HepG2 (cell line): ENCODE data around the gene ISG20L2. TPM values are rescaled to one million over a fixed set of nuclear protein-coding genes. Genes with fewer than 3 reads are reported as not detected.

Source experiments
- E2F1 ChIP-seq: sonication (generic); formaldehyde crosslinking; IDR thresholded peaks from 2 replicates; pipeline ENCODE4 v1.5.0; 2020; ENCODE audit warnings: missing genetic modification reagents
- GTF2F1 ChIP-seq: fragments of 150-350 bp; IDR thresholded peaks from 2 replicates; pipeline ENCODE4 v1.6.1; 2014; ENCODE audit warnings: low read length
- HNF1A ChIP-seq, 2 experiments: sonication (generic) in 1 of 2; formaldehyde crosslinking in 1 of 2; IDR thresholded peaks; 2 replicates each; pipeline versions ENCODE4 v1.4.0 to v1.6.1; 2016 to 2020; ENCODE audit warnings: borderline replicate concordance in 1 of 2, low read depth in 1 of 2, mild to moderate bottlenecking in 1 of 2, missing genetic modification reagents in 1 of 2
- NAIF1 ChIP-seq: sonication (generic); formaldehyde crosslinking; IDR thresholded peaks from 2 replicates; pipeline ENCODE4 v1.5.0; 2020; ENCODE audit warnings: mild to moderate bottlenecking, missing genetic modification reagents, borderline replicate concordance
- NR0B2 ChIP-seq: sonication (generic); formaldehyde crosslinking; IDR thresholded peaks from 2 replicates; pipeline ENCODE4 v1.4.0; 2020; ENCODE audit warnings: mild to moderate bottlenecking, missing genetic modification reagents
- PCBP1 ChIP-seq: fragments of 200-400 bp; formaldehyde crosslinking; IDR thresholded peaks from 2 replicates; pipeline ENCODE4 v1.6.1; 2017; ENCODE audit warnings: mild to moderate bottlenecking, low read depth, low read length, borderline replicate concordance
- PHF8 ChIP-seq: sonication (generic); formaldehyde crosslinking; IDR thresholded peaks from 2 replicates; pipeline ENCODE4 v1.5.0; 2020; ENCODE audit warnings: missing genetic modification reagents
- RBFOX2 ChIP-seq: fragments of 200-400 bp; formaldehyde crosslinking; IDR thresholded peaks from 2 replicates; pipeline ENCODE4 v1.6.1; 2017; ENCODE audit warnings: low read depth, mild to moderate bottlenecking, low read length
- TOE1 ChIP-seq: sonication (generic); formaldehyde crosslinking; IDR thresholded peaks from 2 replicates; pipeline ENCODE4 v1.4.0; 2020; ENCODE audit warnings: mild to moderate bottlenecking, missing genetic modification reagents
- ZFP90 ChIP-seq: sonication (generic); formaldehyde crosslinking; IDR thresholded peaks from 2 replicates; pipeline ENCODE4 v1.8.0; 2022; ENCODE audit warnings: missing genetic modification reagents, mild to moderate bottlenecking, inconsistent platforms, borderline replicate concordance
- ZMYM3 ChIP-seq: sonication (generic); formaldehyde crosslinking; IDR thresholded peaks from 2 replicates; pipeline ENCODE4 v1.5.1; 2020; ENCODE audit warnings: mild to moderate bottlenecking, missing genetic modification reagents
- ZNF263 ChIP-seq: sonication (generic); formaldehyde crosslinking; IDR thresholded peaks from 2 replicates; pipeline ENCODE4 v1.4.0; 2020; ENCODE audit warnings: missing genetic modification reagents
- ZNF501 ChIP-seq: sonication (generic); formaldehyde crosslinking; IDR thresholded peaks from 2 replicates; pipeline ENCODE4 v1.5.1; 2020; ENCODE audit warnings: mild to moderate bottlenecking, moderate library complexity, missing genetic modification reagents
- ZNF607 ChIP-seq: sonication (generic); formaldehyde crosslinking; IDR thresholded peaks from 2 replicates; pipeline ENCODE4 v1.5.1; 2020; ENCODE audit warnings: missing genetic modification reagents, mild to moderate bottlenecking, borderline replicate concordance
- ZNF629 ChIP-seq: sonication (generic); formaldehyde crosslinking; conservative IDR thresholded peaks from 2 replicates; pipeline ENCODE4 v1.5.0; 2020; ENCODE audit warnings: missing genetic modification reagents
- ZNF747 ChIP-seq: sonication (generic); formaldehyde crosslinking; IDR thresholded peaks from 2 replicates; pipeline ENCODE4 v1.8.1; 2023; ENCODE audit warnings: missing genetic modification reagents, mild to moderate bottlenecking, borderline replicate concordance
- ZNF777 ChIP-seq: sonication (generic); formaldehyde crosslinking; IDR thresholded peaks from 2 replicates; pipeline ENCODE4 v1.4.0; 2020; ENCODE audit warnings: missing genetic modification reagents
- ZNF850 ChIP-seq: sonication (generic); formaldehyde crosslinking; conservative IDR thresholded peaks from 2 replicates; pipeline ENCODE4 v1.9.0; 2021; ENCODE audit warnings: mild to moderate bottlenecking, missing genetic modification reagents
- polyA plus RNA-seq, 8 experiments: library from polyadenylated mRNA; depleted of rRNA in 3 of 8; stranded (reverse) in 7 of 8; unstranded in 1 of 8; fragments of >200 nt; fragmentation: Illumina TruSeq in 4 of 8; extraction: Trizol in 4 of 8; gene quantifications; 2 replicates each; pipeline versions ENCODE4 v1.2.1 to v1.2.3, GENCODE V29; 2011 to 2016; ENCODE audit warnings: low read depth in 4 of 8, missing spikeins in 1 of 8, mixed read lengths in 1 of 8; ENCODE audit not compliant: insufficient read depth in 1 of 8
- total RNA-seq, 5 experiments: library from RNA; depleted of rRNA; stranded (reverse); fragments of >200 nt; fragmentation: Illumina TruSeq; extraction: Trizol; gene quantifications; 2 replicates each; pipeline ENCODE4 v1.2.3, GENCODE V29; 2016; ENCODE audit warnings: low read depth in 1 of 5
- TF ChIP-seq, protein P1 (sequence below): sonication (generic); formaldehyde crosslinking; IDR thresholded peaks from 2 replicates; pipeline ENCODE4 v1.8.1; 2023; ENCODE audit warnings: mild to moderate bottlenecking, missing genetic modification reagents
- TF ChIP-seq, protein P2 (sequence below): sonication (generic); formaldehyde crosslinking; IDR thresholded peaks from 2 replicates; pipeline ENCODE4 v1.5.0; 2020; ENCODE audit warnings: missing genetic modification reagents

ISG20L2 gene
- total and polyA plus RNA-seq, 2 of the 13 experiments (the other 11 are each of a cell fraction or from before 2014, with no cell fraction given) = 19.8 to 21.3 TPM

DNA sequence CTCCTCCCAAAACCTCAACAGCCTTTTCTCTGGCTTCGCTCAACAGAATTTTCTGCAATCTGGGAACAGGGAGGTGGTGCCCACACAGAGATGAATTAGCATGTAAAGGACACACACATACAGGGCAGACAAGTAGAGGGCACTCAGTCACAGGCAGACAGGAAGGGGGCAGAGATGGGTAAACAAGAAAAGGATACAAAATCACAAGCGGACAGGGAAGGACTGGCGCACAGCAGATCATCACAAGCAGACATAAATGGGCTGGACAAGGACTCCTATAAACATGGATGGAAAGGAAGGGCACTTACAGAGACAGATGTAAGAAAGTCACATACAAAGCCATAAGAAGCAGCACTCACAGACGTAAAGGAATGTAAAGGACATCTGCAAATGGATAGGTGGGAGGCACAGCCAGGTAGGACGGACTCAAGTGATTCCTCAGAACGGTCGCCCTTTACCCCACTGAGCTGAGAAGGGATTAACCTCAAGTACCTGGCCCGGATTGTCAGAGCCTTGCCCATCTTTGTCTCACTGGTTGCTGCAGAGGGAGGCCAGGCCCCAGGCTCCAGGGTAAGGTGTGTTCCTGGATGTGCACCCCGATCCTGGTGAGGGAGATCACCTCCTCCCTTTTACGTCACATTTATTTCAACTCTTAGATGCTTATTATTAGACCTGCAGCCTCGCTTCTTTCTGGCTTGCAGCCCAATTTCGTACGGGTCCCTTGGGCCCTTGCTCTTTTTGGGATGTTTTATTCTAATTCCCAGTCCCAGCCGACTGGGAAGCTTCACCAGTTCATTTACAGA is 37.9 kb upstream of the ISG20L2 start (continued):
- TF ChIP-seq HNF1A (IDR thresholded peaks at IDR 0.05; ENCODE audit: low read depth) (no peak), HNF1A (CRISPR knock-in tag; IDR thresholded peaks at IDR 0.05; ENCODE audit: borderline replicate concordance) (no peak), ZNF747 (no peak), ZNF607 (CRISPR knock-in tag) (0 out of 2 replicates have a peak, but pooled peaks have one; percentile 75), NAIF1 (CRISPR knock-in tag) (0 out of 2 replicates have a peak, but pooled peaks have one; percentile 21), NR0B2 (CRISPR knock-in tag) (no peak), ZNF777 (CRISPR knock-in tag) (no peak), ZFP90 (CRISPR knock-in tag) (no peak), ZNF850 (no peak), ZNF501 (CRISPR knock-in tag) (peak; percentile 17; the same call in 1 of the 2 replicates), ZNF263 (CRISPR knock-in tag) (peak; percentile 20; the same call in 1 of the 2 replicates), ZNF629 (CRISPR knock-in tag) (no peak), TOE1 (CRISPR knock-in tag) (no peak), GTF2F1 (no peak), ZMYM3 (CRISPR knock-in tag) (no peak), PCBP1 (no peak), RBFOX2 (0 out of 2 replicates have a peak, but pooled peaks have one; percentile 33), PHF8 (CRISPR knock-in tag) (no peak), E2F1 (CRISPR knock-in tag) (no peak)
- TF ChIP-seq, protein P1, sequence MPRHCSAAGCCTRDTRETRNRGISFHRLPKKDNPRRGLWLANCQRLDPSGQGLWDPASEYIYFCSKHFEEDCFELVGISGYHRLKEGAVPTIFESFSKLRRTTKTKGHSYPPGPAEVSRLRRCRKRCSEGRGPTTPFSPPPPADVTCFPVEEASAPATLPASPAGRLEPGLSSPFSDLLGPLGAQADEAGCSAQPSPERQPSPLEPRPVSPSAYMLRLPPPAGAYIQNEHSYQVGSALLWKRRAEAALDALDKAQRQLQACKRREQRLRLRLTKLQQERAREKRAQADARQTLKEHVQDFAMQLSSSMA (CRISPR knock-in tag) = no peak
- TF ChIP-seq, protein P2, sequence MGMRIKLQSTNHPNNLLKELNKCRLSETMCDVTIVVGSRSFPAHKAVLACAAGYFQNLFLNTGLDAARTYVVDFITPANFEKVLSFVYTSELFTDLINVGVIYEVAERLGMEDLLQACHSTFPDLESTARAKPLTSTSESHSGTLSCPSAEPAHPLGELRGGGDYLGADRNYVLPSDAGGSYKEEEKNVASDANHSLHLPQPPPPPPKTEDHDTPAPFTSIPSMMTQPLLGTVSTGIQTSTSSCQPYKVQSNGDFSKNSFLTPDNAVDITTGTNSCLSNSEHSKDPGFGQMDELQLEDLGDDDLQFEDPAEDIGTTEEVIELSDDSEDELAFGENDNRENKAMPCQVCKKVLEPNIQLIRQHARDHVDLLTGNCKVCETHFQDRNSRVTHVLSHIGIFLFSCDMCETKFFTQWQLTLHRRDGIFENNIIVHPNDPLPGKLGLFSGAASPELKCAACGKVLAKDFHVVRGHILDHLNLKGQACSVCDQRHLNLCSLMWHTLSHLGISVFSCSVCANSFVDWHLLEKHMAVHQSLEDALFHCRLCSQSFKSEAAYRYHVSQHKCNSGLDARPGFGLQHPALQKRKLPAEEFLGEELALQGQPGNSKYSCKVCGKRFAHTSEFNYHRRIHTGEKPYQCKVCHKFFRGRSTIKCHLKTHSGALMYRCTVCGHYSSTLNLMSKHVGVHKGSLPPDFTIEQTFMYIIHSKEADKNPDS = no peak
